Measurements from ENCODE around the gene TP53BP2.
"Not testable (repeated sequence)": the region's sequence is repeated elsewhere in the genome, so short reads cannot be mapped to it uniquely, and the experiment has no call there.

The TP53BP2 gene

DNA sequence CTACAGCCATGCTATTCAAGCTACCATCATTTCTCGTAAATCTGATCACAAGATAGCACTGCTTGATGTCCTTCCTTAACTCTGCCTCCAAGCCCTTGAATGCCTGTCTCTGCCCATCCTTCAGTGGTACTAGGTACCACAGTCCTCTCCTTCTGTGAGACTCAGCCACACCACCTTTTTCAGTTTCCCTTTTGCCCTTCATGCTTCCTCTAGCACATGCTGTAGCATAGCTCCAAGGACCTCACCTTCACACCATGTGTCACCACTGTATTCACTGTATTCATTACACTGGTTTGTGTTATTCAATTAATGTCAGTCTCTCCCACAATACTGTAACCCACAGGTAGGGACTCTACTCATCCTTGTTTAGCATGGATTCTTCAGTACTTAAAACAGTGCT lies 8.0 kb upstream of the TP53BP2 start:
- DNase-seq, result no peak

DNA sequence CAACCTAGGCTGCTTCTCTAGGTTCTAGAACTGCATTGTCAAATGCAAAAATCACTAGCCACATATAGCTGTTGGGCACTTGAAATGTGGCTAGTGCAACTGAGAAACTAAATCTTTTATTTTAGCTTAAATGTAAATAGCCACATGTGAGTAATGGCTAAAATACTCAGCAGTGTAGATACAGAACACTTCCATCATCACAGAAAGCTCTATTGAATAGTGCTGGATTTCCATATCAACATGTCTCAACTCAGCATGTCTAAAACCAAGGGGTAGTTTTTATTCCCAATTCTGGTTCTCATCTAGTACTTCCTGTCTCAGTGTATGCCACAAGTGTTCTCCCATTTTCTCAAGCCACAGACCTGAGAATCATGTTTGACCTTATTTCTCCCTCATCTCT lies 7.5 kb upstream of the TP53BP2 start:
- no peak for DNase-seq

DNA sequence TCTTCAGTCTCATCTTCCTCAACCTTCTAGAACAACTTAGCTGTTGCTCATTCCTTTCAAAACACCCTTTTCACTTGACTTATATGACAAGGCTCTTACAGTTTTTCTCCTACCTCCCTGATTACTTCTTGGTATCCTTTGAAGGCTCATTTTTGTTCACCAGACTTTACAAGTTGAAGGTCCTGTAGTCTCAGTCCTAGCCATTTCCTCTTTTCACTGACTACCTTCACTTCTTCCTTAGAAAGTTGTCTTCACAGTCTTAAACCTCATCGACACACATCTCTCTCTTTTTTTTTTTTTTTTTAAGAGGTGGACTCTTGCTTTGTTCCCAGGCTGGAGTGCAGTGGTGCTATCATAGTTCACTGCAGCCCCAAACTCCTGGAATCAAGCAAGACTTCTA lies 6.6 kb upstream of the TP53BP2 start:
- DNase-seq, result no peak

DNA sequence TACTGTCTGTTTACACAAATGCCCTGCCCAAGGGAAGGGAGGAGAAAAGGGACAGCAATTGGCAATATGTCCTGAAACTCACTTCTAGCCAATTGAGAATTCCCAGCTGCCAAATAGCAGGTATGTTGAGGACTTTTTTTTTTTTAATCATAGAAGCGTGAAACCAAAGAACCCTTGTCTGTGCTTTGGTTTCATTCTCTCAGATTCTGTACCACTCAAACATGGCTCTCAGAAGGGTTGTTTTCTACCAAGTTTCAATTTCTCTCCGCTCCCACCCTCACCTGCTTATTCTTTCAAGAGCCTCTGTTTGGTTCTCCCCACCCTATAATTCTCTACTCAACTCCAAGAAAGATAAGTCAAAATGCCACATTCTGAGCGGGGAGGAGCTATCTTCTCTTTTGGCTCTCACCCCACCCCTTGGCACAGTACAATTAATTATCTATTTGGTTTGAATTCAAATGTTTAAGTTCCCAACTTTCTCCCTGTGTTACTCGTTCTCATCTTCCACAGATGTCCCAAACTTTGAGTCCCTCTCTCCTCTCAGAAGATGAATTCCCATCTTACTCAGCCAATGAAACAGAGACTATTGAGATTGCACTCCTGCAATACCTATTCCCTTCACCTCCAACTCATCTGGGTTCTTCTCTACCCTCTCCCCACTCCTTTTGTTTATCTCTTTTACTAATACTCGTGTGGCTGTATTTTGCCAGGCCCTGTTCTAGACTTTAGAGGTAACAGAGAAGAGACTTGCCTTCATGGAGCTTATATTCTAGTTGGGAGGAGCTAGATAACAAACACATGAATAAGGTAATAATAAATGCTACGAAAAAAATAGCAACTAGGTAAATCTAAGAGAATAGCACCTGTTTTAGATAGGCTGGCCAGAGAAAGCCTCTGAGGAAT lies 3.9 kb upstream of the TP53BP2 start:
- DNase-seq, result no peak

DNA sequence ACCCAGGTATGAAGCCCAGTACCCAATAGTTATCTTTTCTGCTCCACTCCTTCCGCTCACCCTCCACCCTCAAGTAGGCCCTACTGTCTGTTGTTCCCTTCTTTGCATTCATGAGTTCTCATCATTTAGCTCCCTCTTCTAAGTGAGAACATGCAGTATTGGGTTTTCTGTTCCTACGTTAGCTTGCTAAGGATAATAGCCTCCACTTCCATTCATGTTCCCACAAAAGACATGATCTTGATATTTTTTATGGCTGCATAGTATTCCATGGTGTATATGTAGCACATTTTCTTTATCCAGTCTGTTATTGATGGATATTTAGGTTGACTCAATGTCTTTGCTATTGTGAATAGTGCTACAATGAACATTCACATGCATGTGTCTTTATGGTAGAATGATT lies 2.8 kb upstream of the TP53BP2 start:
- no peak for DNase-seq

DNA sequence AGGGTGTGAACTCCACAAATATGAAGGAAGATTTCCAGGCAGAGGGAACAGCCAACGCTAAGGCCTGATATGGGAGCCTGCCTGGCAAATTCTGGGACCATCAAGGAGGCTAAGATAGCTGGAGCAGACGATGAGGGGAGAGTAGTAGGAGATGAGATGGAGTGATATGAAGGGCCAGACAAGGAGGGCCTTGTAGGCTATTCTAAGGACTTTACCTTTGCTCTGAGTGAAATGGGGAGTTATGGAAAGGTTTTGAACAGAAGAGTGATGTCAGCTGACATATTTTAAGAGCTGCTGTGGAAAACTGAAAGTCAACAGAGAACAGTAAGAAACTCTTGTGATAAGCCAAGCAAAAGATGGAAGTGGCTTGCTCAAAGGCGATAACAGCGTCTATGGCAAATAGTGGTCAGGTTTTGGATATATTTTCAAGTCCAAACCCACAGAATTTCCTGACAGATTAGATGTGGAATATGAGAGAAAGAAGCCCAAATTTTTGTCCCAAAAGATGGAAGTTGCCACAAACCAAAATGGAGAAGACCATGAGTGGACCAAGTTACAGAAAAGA lies 2.1 kb upstream of the TP53BP2 start:
- no peak for DNase-seq

DNA sequence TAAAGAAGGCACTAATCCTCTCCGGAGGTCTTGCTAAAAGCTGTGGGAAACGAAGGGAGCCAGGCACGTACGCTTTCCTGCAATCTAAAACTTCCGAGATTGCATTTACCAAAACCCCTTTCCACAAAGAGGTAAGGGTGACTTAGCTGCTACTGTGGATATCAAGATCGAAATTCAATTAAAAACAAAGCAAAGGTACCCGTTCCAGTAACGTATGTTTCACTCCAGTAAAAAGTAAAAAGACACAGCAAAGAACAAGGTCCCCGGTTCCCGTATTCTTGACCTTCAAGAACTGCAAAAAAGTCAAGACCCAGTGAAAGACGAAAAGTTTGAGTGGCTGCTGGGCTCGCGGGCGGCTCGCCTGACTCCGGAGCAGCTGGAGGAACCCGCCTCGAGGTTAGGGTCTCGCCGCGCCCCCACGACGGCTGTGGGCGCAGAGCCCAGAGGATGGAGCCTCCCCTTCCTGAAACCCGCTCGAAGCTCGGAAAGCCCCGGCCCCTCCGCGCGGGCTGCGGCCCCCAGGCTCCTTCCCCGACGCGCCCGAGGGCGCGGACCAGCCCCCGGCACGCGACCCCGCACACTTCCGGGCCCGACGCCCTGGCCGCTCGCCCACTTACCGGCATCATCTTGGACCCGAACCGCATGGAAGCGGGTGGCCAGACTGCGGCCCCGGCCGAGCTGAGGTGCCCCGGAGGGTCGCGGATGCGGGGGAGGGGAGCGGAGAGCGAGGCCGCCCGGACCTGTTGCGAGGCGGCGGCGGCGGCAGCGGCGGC lies 524 bp downstream of the TP53BP2 start:
- no peak for DNase-seq

DNA sequence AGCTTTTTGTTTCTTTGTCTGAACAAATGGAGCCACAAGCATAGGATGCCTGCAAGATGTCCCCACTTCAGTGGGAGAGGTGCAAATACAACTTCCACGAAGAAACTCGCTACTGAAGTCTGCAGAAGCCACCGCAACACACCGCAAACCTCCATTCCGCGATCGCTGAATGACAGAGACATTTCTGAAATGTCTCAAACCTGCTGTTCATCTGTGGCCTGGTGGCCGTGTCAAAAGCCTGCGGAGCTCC lies 1.0 kb downstream of the TP53BP2 start:
- DNase-seq, result no peak

DNA sequence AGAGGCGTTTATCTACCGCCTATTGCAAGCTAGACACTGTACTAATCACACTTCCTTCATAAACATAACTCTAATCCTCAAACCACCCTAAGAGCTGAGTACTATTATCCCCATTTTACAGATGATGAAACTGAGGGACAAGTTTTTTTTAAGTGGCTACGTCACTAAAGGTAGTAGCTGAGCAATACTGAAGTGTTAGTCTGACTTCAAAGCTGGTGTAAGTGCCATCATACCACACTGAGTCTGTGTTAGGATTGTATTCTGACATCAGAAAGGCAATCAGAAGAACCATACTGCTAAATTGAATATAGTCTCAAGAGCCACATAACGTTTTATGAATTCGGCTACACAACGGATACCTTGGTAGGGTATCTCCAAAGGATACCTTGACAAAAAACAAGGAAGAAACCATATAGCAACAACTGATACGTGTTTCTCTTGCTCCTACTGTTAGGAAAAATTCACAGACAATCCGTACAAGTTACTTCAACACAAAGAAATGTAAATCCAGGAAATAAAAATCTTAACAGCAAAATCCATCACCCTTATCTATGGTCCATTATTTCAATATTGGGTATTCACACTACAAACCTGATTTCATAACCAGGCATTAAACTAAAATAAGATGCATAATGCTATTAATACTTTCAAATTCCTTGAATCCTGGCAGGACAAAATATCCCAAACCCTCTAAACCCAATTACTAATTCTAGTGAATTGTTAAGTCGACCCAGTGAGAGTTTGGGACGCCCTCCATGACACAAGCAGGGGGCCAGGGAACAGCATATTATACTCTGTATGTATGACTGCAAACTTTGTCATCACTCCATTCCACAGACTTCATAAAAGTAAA lies 1.6 kb downstream of the TP53BP2 start:
- no peak for DNase-seq

DNA sequence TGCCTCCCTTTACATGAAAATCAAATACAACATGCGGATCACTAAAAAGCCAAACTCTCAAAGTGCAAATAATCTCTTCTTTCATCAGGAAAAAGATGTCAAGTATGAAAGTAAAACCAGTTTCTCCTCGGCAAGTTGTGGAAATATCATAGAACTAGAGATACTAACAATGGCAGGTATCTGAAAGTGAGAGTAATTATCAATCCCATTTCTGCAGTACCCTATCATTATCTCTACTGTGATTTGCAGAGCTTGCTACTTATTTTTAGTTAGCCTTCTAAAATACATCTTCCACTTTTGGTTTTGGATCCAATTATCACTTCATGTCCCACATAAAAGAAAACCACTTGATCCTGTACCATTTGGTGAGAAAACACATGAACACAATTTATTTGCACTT lies 3.0 kb downstream of the TP53BP2 start:
- DNase-seq, result no peak

DNA sequence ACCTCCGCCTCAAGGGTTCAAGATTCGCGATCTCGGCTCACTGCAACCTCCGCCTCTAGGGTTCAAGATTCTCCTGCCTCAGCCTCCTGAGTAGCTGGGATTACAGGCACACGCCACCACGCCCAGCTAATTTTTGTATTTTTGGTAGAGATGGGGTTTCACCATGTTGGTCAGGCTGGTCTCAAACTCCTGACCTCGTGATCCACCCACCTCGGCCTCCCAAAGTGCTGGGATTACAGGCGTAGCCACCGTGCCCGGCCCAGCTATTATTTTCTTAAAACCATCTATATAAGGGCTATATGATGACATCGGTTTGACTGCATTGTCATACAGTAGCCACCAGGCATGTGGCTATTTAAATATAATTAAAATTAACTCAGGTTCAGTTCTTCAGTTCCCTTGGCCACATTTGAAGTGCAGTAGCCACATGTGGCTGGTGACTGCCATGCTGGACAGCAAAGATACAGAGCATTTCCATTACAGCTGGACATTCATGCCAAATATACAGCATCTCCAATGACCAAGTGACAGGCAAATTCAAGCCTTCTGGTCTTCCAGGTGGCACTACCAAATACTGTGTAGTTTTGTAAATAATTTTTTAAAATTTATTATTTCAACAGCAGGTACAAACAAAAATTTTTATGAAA lies 3.6 kb downstream of the TP53BP2 start:
- DNase-seq, result not testable (repeated sequence)

DNA sequence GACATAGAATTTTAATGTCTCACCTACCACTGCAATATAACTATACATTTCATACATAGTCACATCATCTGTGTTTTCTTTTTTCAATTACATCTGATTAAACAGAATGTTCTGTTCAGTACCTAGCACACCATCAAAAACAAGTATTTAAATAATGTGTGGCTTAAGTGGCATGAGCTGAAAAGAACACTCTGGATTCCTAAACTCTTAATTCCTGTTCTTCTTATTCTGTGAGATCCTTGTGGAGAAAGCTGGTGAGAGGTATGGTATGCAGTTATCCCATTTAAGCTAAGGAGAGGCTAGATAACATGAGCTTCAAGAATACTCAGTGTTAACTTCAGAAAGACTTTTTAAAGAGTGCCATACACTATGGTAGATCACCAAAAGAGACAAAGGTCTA lies 5.5 kb downstream of the TP53BP2 start:
- DNase-seq, result no peak

DNA sequence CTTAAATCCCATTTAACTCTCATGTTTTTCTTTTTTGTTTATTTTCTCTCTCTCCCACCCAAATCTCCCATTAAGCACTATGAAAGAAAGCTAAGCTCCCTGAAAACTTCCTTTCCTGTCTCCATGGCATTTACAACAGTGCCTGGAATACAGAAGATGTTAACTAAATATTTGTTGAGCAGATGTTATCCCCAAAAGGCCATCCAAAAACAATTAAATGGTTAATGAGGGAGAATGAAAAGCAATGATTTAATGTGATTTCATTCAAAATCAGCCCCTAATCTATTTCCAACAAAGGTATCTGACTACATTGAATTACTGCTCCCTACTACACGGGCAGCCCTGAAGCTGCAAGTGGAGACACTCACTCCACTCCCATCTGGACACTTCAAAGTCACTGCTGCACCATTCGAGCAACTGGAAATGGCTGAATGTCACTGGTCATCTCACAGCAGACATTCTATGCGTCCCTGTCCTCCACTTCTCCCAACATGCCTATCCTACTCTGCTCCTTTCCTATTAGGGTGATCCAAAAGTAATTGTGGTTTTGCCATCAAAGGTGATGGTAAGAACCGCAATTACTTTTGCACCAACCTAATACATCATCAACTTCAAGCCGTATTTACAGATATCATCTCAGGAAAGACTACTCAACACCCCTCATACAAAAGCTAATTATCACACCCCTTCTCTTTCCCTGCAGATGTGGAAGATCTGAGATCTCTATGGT lies 7.5 kb downstream of the TP53BP2 start:
- DNase-seq, result no peak

DNA sequence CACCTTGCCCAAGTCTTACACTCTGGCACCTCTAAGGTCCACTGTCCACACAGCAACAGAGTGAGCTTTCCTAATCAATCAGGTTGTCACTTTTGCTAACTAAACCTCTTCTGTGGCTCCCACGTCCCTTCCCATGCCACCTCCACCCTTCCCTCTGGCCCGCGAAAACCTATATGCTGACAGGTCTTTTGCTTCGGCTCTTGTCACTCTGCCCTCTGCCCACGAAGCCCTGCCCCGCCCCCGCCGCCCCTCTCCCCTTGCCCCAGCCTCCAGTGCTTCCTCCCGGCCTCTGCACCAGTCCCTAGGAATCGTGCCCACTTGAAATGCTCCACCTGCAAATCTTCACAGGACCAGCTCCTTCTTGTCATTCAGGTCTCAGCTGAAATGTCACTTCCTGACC lies 8.1 kb downstream of the TP53BP2 start:
- DNase-seq, result no peak

DNA sequence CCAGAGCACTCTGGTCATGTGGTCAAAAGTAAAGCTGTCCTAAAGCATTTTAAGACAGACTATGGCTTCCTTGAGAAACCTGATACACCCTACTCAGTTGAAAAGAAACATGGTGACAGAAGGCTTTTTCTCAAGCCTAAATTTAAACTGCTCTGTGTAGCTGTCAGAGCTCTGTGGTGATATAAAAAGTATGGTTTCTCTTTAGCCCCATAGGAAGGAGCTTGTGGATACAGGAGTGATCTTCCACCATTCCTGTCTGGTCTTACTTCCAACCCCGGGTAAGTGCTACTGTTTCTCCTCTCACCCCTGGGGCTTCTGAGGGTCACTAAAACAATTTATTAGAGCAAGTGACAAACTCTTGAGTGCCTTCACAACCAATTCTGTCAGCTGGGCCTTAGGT lies 8.5 kb downstream of the TP53BP2 start:
- no peak for DNase-seq

DNA sequence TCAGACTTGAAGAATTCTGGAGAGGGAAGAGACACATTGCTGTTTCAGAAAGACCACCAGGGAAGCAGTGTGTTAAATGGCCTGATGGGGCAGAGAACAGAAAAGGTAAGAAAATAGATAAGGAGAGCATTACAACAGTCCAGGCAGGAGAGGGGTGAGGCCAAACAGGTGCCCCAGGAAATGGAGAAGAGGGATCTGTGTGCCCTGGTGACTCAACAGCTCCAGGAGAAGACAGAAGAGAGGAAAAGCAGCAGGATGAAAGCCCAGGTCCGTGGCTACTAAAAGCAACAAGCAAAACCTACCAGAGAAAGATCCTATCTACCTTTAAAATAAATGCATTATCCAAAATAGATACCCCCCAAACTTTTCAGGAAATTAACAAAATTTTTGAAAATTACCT lies 9.2 kb downstream of the TP53BP2 start:
- no peak for DNase-seq

DNA sequence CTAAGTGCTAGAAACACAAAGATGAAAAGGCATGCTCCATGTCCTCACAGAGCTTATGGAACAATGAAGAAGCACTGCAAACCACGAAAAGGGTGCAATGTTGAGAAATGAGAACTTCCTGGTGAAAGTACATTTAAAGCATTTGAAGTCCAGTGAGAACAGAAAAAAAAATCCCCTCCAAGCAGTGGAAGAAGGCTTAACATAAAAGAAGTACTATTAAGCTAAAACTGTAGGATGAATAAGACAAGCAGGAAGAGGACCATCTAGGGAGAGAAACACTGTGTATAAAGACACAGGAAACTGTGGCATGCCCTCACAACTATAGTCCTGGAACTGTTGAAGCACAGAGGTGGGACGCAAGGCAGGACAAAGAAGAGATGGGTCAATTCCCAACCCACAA lies 10.0 kb downstream of the TP53BP2 start:
- DNase-seq, result no peak

DNA sequence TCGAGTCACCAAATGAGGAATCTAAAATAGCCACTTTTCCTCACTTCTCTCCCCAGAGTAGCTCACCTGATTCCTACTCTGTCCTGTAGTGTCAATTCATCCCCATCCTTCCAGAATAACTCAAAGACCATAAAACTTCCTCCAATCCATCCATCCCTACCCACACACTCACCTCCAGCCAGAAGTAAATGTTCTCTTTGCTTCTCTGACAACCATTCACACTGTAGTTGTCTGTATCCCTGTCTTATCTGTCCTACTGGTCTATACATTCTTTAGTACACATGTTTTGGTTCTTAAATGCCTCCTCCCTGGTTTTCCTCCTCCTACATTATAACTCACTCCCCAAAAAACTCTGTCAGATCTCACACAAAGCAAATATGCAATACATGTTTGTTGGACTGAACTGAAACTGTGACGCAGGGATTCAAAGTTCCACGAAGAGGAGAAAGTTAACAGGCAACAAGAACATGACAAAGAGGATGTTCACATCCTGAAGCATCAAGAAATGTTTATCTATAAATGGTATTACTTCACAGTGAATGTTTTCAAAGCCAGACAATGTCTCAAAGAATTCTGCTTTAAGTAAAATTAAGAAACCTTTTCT lies 11.0 kb downstream of the TP53BP2 start:
- DNase-seq, result no peak

DNA sequence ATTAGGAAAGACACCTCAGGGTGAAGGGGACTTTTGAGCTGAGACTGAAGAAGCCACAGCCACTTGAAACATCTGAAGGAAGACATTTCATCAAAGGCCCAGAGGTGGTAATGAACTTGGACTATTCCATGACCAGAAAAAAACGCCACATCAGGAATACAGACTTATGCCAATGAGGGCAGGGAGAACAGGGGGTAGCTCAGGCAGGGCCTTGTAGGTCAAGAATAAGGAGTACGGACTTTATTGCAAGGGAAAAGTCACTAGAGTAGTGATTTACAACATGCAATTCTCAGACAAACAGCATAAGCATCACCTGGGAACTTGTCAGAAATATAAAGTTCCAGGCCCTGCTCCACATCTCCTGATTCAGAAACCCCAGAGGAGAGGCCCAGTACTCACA lies 11.8 kb downstream of the TP53BP2 start:
- DNase-seq, result no peak

DNA sequence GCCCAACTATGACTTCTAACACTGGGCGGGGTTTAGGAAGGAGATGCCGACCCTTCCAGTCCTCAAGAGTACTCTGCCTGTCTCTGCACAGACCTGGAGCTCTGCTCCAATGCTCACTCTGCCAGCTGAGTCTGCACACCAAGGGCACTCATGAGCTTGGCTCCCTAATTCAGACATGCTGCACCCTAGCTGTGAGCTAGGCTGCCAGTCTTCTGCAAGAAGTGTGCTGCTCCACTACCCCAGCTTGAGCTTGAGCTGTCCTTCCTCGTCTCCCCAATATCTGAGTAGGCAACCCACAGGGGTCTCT lies 13.2 kb downstream of the TP53BP2 start:
- no peak for DNase-seq

DNA sequence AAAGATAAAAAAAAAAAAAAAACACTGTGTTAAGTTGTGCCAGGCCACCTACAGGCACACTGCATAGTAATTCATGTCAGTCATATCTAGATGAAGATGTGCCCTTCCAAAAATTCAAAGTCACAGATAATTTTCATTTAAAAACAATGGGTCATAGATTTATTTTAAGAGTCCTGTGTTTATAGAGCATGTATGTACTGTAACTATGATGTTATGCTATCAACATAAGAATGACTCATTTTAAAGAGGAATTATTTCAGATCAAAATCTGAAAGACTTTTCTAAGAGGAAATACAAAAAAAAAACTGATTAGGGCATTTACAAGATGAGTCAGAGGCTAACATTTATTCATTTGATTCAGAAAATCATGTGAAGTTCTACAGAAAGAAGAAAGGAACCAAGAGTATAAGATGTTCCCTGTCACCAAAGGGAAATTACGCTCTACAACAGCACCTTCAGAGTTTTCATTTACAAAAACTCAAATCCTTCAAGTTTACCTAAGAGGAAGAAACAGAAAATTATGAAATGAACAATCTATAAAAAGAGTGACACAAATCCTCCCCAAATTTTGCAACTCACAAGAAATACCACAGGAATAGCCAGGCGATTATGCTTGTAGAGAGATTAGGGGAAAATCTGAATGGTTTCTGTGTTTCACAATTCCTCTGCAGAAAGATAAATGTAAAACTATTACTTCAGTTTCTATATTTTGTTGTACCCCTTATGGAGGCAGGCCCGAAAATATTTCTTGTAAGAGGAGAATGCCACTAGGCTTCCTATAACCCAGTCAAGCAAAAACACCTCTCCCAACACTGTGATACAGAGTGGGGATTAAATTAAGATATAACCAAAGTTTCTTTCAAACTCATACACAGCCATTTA lies 13.8 kb downstream of the TP53BP2 start:
- DNase-seq, result no peak
